ENCODE data around the gene NME2. TPM values are rescaled to one million over a fixed set of nuclear protein-coding genes. Genes with fewer than 3 reads are reported as not detected.
A peak's percentile ranks its signal among the peaks of the same experiment; 100 is the strongest.

Gene NME2
- total and polyA plus RNA-seq, 8 donors: 247 to 546 (median 294) TPM

DNA sequence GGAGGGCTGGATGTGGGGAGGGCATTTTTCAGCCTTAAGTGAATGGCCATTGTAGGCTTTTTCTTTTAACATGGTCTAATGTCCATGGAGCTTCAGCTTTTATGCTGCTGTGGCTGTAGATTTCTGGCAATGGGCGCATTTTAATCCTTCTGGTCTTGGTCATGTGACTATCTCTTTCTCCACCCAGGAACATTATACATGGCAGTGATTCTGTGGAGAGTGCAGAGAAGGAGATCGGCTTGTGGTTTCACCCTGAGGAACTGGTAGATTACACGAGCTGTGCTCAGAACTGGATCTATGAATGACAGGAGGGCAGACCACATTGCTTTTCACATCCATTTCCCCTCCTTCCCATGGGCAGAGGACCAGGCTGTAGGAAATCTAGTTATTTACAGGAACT lies 4.7 kb upstream of the NME2 start:
- TF ChIP-seq, protein P1, sequence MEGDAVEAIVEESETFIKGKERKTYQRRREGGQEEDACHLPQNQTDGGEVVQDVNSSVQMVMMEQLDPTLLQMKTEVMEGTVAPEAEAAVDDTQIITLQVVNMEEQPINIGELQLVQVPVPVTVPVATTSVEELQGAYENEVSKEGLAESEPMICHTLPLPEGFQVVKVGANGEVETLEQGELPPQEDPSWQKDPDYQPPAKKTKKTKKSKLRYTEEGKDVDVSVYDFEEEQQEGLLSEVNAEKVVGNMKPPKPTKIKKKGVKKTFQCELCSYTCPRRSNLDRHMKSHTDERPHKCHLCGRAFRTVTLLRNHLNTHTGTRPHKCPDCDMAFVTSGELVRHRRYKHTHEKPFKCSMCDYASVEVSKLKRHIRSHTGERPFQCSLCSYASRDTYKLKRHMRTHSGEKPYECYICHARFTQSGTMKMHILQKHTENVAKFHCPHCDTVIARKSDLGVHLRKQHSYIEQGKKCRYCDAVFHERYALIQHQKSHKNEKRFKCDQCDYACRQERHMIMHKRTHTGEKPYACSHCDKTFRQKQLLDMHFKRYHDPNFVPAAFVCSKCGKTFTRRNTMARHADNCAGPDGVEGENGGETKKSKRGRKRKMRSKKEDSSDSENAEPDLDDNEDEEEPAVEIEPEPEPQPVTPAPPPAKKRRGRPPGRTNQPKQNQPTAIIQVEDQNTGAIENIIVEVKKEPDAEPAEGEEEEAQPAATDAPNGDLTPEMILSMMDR (IDR thresholded peaks at IDR 0.05): no peak
- Histone ChIP-seq H3K27ac (no peak overlapping the region), H3K9me3 (no peaks in the 10 kb centered on the region), H3K27me3 (no peaks in the 10 kb centered on the region), H3K4me3 (no peak overlapping the region), H3K36me3 (peaks cover 0 to 58% of the 10 kb centered on the region in 2 donors), H3K4me1 (peaks cover 0 to 9% of the 10 kb centered on the region in 2 donors)
- DNase-seq (no peak), ATAC-seq (no peak)
- intact Hi-C loops (cut with DNase I): no loop called here

DNA sequence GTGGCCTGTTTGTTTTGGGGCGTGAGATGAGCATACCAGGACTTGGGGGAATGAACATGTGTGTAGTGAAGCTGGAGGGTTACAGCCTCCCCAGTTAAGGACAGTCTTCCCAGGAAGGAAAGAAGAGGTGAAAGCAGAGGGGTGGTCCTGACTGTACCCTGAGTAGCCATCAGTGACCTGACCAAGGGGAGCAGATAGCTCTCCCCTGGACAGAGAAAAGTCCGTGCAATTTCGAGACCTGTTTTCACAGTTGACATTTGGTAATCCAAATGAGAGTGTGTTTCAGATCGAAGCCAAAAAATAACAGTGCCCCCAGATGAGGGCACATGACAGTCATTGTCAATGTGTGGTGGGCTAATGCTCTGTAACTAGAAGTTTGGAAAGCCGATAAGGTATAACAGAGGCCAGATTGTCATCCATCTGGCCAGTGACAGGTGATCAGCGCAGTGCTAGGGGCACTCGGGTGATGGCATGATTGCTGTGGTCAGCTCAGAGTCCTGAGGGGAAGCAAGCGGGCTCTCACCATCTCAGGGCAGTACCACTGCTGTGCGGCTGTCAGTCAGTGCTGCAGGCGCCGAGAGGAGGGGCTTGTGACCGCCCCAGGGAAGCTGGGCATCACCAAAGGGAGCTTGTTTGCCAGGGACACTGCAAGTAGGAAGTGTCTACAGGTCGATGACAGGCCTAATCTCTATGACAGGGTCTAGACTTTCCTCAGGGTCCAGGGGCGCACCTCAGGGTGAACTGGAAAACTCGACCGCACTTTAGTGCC lies 1.1 kb upstream of the NME2 start:
- peaks cover 0 to 28% of the 10 kb centered on the region in 2 donors for H3K4me1 ChIP-seq
- ATAC-seq (no peak), DNase-seq (no peak)
- intact Hi-C loops (cut with DNase I): no loop called here
- peak overlapping the region; percentile 88 to 95 for H3K27ac ChIP-seq
- no peaks in the 10 kb centered on the region for H3K9me3 ChIP-seq
- H3K27me3 ChIP-seq: no peaks in the 10 kb centered on the region
- H3K36me3 ChIP-seq: peaks cover 0 to 49% of the 10 kb centered on the region in 2 donors
- TF ChIP-seq, protein P1 (IDR thresholded peaks at IDR 0.05): no peak
- H3K4me3 ChIP-seq: peak overlapping the region in 1 of 2 donors; percentile 84

DNA sequence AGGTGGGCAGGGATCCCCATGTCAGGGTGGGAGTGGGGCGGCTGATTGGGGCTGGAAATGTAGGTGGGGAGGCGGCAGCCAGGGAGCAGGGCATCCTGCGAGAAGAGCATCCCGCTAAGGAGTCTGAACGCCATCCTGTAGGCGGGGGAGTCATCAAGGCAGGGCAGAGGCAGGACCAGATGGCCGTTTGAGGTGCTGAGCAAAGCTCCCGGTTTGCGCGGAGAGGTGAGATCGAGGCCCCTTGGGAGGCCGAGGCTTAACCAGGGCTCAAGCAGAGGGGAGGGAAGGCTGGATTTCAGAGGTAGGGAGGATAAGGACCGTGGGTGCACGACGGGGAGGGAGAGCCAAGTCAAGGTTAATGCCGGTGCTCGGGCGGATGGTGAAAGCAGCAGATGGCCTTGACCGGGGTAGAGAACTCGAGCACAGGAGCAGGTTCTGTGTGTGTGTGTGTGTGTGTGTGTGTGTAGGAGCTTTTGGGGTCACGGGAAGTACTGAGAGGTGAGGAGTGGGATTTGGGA lies 472 bp upstream of the NME2 start:
- TF ChIP-seq, protein P1 (IDR thresholded peaks at IDR 0.05): no peak
- H3K27ac ChIP-seq: peak overlapping the region; percentile 88 to 95
- intact Hi-C loops (cut with DNase I): no loop called here
- peaks cover 0 to 49% of the 10 kb centered on the region in 2 donors for H3K36me3 ChIP-seq
- ATAC-seq (peak; percentile 24), DNase-seq (peak in 1 of 4 donors; percentile 39)
- peak overlapping the region; percentile 84 to 97 for H3K4me3 ChIP-seq
- H3K9me3 ChIP-seq: no peaks in the 10 kb centered on the region
- H3K27me3 ChIP-seq: no peaks in the 10 kb centered on the region
- H3K4me1 ChIP-seq: peaks cover 0 to 28% of the 10 kb centered on the region in 2 donors

DNA sequence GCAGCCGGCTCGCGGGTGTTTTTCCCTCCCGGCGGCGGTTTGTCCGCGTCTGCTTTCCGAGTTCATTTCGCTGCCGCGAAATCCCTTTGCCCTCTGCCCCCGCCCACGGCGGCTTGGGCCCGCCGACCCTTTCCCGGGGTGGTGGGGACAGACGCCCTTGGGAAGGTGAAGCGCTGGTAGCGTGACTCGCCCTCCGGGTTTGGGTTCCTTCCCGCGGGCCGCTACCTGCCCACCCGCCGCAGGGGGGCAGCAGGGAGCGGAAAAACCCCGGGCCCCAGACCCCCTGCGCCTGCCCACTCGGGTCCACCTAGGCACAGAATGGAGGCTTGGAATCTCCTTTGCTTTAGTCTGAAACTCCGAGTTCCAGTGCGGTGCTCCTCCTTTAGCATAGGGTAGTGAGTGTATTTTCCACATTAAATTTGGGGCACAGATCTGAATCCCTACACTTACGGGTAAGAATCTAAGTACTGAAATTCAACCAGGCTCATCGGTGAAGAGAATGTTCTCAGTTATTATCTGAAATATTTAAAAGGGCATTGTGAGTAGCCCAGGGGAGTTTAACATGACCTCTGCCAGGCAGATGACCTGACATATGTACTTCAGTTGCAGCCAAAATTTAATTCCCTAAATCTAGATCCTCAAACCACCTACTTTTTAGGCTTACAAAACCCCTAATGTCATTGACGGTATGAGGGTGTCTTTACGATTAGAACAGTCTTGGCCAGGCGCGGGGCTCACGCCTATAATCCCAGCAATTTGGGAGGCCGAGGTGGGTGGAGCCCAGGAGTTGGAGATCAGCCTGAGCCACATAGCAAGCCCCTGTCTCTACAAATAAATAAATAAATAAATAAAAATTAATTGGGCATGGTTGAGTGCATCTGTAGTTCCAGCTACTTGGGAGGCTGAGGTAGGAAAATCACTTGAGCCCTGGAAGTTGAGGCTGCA lies 1.0 kb downstream of the NME2 start:
- intact Hi-C loops (cut with DNase I): no loop called here
- H3K36me3 ChIP-seq: peaks cover 0 to 49% of the 10 kb centered on the region in 2 donors
- ATAC-seq (peak; percentile 59), DNase-seq (peak in 3 of 4 donors; percentile 48 to 89 (median 62))
- H3K27me3 ChIP-seq: no peaks in the 10 kb centered on the region
- peak overlapping the region; percentile 88 to 95 for H3K27ac ChIP-seq
- H3K9me3 ChIP-seq: no peaks in the 10 kb centered on the region
- H3K4me1 ChIP-seq: peaks cover 0 to 28% of the 10 kb centered on the region in 2 donors
- TF ChIP-seq, protein P1 (IDR thresholded peaks at IDR 0.05): peak; percentile 73 to 77
- H3K4me3 ChIP-seq: peak overlapping the region; percentile 84 to 97
